ENCODE measurements around the gene SMIM9. TPM values are rescaled to one million over a fixed set of nuclear protein-coding genes. Genes with fewer than 3 reads are reported as not detected.
"Not testable (repeated sequence)": the region's sequence is repeated elsewhere in the genome, so short reads cannot be mapped to it uniquely, and the experiment has no call there.

Gene SMIM9
- total and polyA plus RNA-seq, 9 donors, result not detected

DNA sequence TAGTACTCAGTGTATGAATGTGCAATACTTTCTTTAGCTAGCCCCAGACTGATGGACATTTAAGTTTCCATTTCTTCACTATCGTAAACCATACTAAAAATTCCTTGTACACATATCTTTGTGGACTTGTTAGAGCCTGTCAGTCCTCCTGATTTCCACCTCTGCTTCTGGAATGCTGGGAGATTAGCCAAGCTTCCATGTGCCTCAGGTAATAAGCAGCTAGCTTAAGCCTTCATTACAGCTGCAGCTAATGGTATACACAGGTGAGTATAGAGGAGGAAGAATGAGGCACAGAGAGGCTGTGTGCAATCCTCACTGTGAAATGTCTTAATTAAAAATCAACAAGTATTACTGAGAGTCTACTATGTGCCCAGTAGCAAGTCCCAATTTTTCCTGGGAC, 9.8 kb downstream of the SMIM9 start:
- TF ChIP-seq EP300 (IDR thresholded peaks at IDR 0.05) (no peak), POLR2A (IDR thresholded peaks at IDR 0.05) (no peak)
- no peaks in the 10 kb centered on the region for H3K27me3 ChIP-seq
- H3K9me3 ChIP-seq, result no peaks in the 10 kb centered on the region
- intact Hi-C loops (cut with DNase I), result no loop called here
- WGBS, 3 donors, result 79 to 90% (median 88%) methylated on average over 1 of the region's 1 CpG
- DNase-seq, result no peak
- no peaks in the 10 kb centered on the region for H3K36me3 ChIP-seq
- H3K27ac ChIP-seq, result no peak overlapping the region
- no peaks in the 10 kb centered on the region for H3K4me1 ChIP-seq (ENCODE audit: insufficient read depth)
- H3K4me3 ChIP-seq, result no peak overlapping the region

- no peaks in the 10 kb centered on the region for H3K36me3 ChIP-seq
- no peak overlapping the region for H3K4me3 ChIP-seq
- no peaks in the 10 kb centered on the region for H3K4me1 ChIP-seq (ENCODE audit: insufficient read depth)
- H3K27ac ChIP-seq, result no peak overlapping the region
- no peak for DNase-seq
- WGBS, 3 donors, result 68 to 77% (median 72%) methylated on average over 3 of the region's 3 CpGs
- no peak for TF ChIP-seq POLR2A (IDR thresholded peaks at IDR 0.05)
- no peak for TF ChIP-seq EP300 (IDR thresholded peaks at IDR 0.05)
- no peak for TF ChIP-seq CTCF (IDR thresholded peaks at IDR 0.05)
- intact Hi-C loops (cut with DNase I), result no loop called here
- H3K27me3 ChIP-seq, result no peaks in the 10 kb centered on the region
- no peaks in the 10 kb centered on the region for H3K9me3 ChIP-seq
Measured at GRCh38 chrX:154822029-154822428, 12.4 kb downstream of the SMIM9 start.

DNA sequence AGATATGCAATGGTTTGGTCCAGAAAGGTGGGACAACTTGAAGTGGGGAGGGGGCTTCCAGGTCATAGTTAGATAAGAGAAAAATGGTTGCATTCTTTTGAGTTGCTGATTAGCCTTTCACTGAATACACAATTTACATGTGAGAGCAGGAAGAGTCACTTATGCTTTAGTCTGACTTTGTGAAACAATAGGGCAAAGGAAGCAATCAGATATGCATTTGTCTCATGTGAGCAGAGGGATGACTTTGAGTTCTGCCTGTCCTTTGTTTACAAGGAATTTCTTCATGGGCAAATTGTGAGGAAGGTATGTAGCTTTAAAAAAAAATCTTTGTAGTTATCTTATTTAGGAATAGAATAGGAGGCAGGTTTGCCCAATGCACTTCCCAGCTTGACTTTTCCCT, 12.9 kb downstream of the SMIM9 start:
- Histone ChIP-seq H3K9me3 (no peaks in the 10 kb centered on the region), H3K4me1 (ENCODE audit: insufficient read depth) (no peaks in the 10 kb centered on the region), H3K4me3 (no peak overlapping the region), H3K27ac (no peak overlapping the region), H3K36me3 (no peaks in the 10 kb centered on the region), H3K27me3 (no peaks in the 10 kb centered on the region)
- DNase-seq, result no peak
- TF ChIP-seq EP300 (IDR thresholded peaks at IDR 0.05) (no peak), POLR2A (IDR thresholded peaks at IDR 0.05) (no peak), CTCF (IDR thresholded peaks at IDR 0.05) (no peak)
- intact Hi-C loops (cut with DNase I), result no loop called here

- H3K4me1 ChIP-seq (ENCODE audit: insufficient read depth), result no peaks in the 10 kb centered on the region
- intact Hi-C loops (cut with DNase I), result no loop called here
- no peak overlapping the region for H3K27ac ChIP-seq
- 73 to 78% (median 74%) methylated on average over 7 of the region's 7 CpGs for WGBS, 3 donors
- no peak overlapping the region for H3K4me3 ChIP-seq
- no peaks in the 10 kb centered on the region for H3K9me3 ChIP-seq
- H3K36me3 ChIP-seq, result no peaks in the 10 kb centered on the region
- no peaks in the 10 kb centered on the region for H3K27me3 ChIP-seq
- no peak for DNase-seq
- TF ChIP-seq CTCF (IDR thresholded peaks at IDR 0.05) (no peak), EP300 (IDR thresholded peaks at IDR 0.05) (no peak)
Measured at GRCh38 chrX:154819771-154820341, 14.6 kb downstream of the SMIM9 start.

- 42 to 57% (median 48%) methylated on average over 11 of the region's 11 CpGs for WGBS, 3 donors
- intact Hi-C loops (cut with DNase I), result no loop called here
- Histone ChIP-seq H3K9me3 (no peaks in the 10 kb centered on the region), H3K27ac (no peak overlapping the region), H3K4me3 (no peak overlapping the region), H3K4me1 (ENCODE audit: insufficient read depth) (no peaks in the 10 kb centered on the region), H3K36me3 (no peaks in the 10 kb centered on the region), H3K27me3 (no peaks in the 10 kb centered on the region)
- DNase-seq, result no peak
- TF ChIP-seq EP300 (IDR thresholded peaks at IDR 0.05), result no peak
- TF ChIP-seq POLR2A (IDR thresholded peaks at IDR 0.05), result no peak
- TF ChIP-seq CTCF (IDR thresholded peaks at IDR 0.05), result no peak
Measured at GRCh38 chrX:154818916-154819770, 15.3 kb downstream of the SMIM9 start.

GRCh38 chrX:154817048-154817618, 17.3 kb downstream of the SMIM9 start:
- H3K27ac ChIP-seq; H3K27me3 ChIP-seq; H3K4me1 ChIP-seq (ENCODE audit: insufficient read depth); H3K4me3 ChIP-seq; intact Hi-C loops (cut with DNase I); H3K36me3 ChIP-seq; H3K9me3 ChIP-seq; DNase-seq: not testable (repeated sequence)
- 87 to 92% (median 90%) methylated on average over 19 of the region's 19 CpGs for WGBS, 3 donors

GRCh38 chrX:154816326-154816898, 18.1 kb downstream of the SMIM9 start:
- 59 to 72% (median 71%) methylated on average over 4 of the region's 4 CpGs for WGBS, 3 donors
- intact Hi-C loops (cut with DNase I); H3K4me3 ChIP-seq; H3K9me3 ChIP-seq; DNase-seq; H3K27ac ChIP-seq; H3K36me3 ChIP-seq; H3K27me3 ChIP-seq; H3K4me1 ChIP-seq (ENCODE audit: insufficient read depth): not testable (repeated sequence)

Measured in ovary (tissue), 9 donors.